PC-9 (cell line): ENCODE data around the gene OR2T10. TPM values are rescaled to one million over a fixed set of nuclear protein-coding genes. Genes with fewer than 3 reads are reported as not detected.

ENCODE experiments used
- BruUV-seq: library from RNA; stranded (reverse); fragments of 400-500 nt; replicated peaks from 2 replicates; lab custom pipeline; 2021; lab: Mats Ljungman, UMichigan
- CTCF ChIA-PET: fragments of 300-600 bp; sonication (Branson Sonifier 250); formaldehyde crosslinking; loops from one replicate; lab custom pipeline; 2022; ENCODE audit warnings: antibody characterized with exemption; lab: Charles Lee
- POLR2A ChIA-PET: fragments of 300-600 bp; sonication (Branson Sonifier 250); formaldehyde crosslinking; loops from one replicate; lab custom pipeline; 2022; ENCODE audit warnings: antibody characterized with exemption; ENCODE audit not compliant: unreplicated experiment; lab: Charles Lee
- DNase-seq, 2 experiments: peaks; one replicate each; pipeline versions ENCODE4 v3.0.0 to v3.0.0-alpha.2; 2015 to 2022; ENCODE audit warnings: mixed read lengths in 1 of 2
- H2AFZ ChIP-seq: fragments of 200-600 bp; sonication (generic); 2 replicates; pipeline ENCODE4 v1.8.1; 2017; ENCODE audit warnings: antibody characterized with exemption
- H3F3A ChIP-seq: fragments of 200-600 bp; sonication (generic); 2 replicates; pipeline ENCODE4 v1.8.1; 2017; ENCODE audit warnings: antibody characterized with exemption, mild to moderate bottlenecking, low read depth; ENCODE audit not compliant: insufficient read depth
- H3K27ac ChIP-seq: fragments of 200-600 bp; sonication (generic); 2 replicates; pipeline ENCODE4 v1.6.1; 2016; ENCODE audit warnings: mixed run types
- H3K27me3 ChIP-seq: fragments of 200-600 bp; sonication (generic); 2 replicates; pipeline ENCODE4 v1.6.1; 2016; ENCODE audit warnings: low read depth, mixed run types; ENCODE audit not compliant: insufficient read depth
- H3K36me3 ChIP-seq: fragments of 200-600 bp; sonication (generic); 2 replicates; pipeline ENCODE4 v1.6.1; 2016; ENCODE audit warnings: low read depth, mixed run types
- H3K4me1 ChIP-seq: fragments of 200-600 bp; sonication (generic); replicated peaks from 2 replicates; pipeline ENCODE4 v1.6.1; 2016; ENCODE audit warnings: mixed run types; ENCODE audit not compliant: insufficient read depth
- H3K4me2 ChIP-seq: fragments of 200-600 bp; sonication (generic); 2 replicates; pipeline ENCODE4 v1.6.1; 2017; ENCODE audit warnings: mixed run types
- H3K4me3 ChIP-seq: fragments of 200-600 bp; sonication (generic); 2 replicates; pipeline ENCODE4 v1.6.1; 2016; ENCODE audit warnings: mixed run types
- H3K79me2 ChIP-seq: fragments of 200-600 bp; sonication (generic); 2 replicates; pipeline ENCODE4 v1.6.1; 2017; ENCODE audit warnings: low read depth, mixed run types
- H3K9me2 ChIP-seq: fragments of 200-600 bp; sonication (generic); 2 replicates; pipeline ENCODE4 v1.8.1; 2017; ENCODE audit warnings: mild to moderate bottlenecking; ENCODE audit not compliant: insufficient read depth
- H3K9me3 ChIP-seq: fragments of 200-600 bp; sonication (generic); 2 replicates; pipeline ENCODE4 v1.8.1; 2016; ENCODE audit warnings: low read depth; ENCODE audit not compliant: insufficient read depth
- H4K20me1 ChIP-seq: fragments of 200-600 bp; sonication (generic); 2 replicates; pipeline ENCODE4 v1.8.1; 2017; ENCODE audit not compliant: insufficient read depth
- EZH2 ChIP-seq: fragments of 200-600 bp; sonication (generic); IDR thresholded peaks from 2 replicates; pipeline ENCODE4 v1.8.0; 2017; ENCODE audit warnings: antibody characterized with exemption, low read depth
- intact Hi-C: fragments of 100-400 bp; cut with micrococcal nuclease; formaldehyde crosslinking; loops from one replicate; pipeline ENCODE4 v1.10.0; 2022; ENCODE audit not compliant: unreplicated experiment
- total RNA-seq: library from RNA; stranded (reverse); gene quantifications from 2 replicates; pipeline ENCODE4 v1.2.3, GENCODE V29; 2021
- TF ChIP-seq, protein P1 (sequence below): fragments of 200-600 bp; sonication (generic); conservative IDR thresholded peaks from 2 replicates; pipeline ENCODE4 v1.6.1; 2017; ENCODE audit warnings: mixed run types, antibody characterized with exemption, mild to moderate bottlenecking, moderate library complexity

Gene OR2T10
- total RNA-seq, 1 experiment from 2014 or later: not detected

DNA sequence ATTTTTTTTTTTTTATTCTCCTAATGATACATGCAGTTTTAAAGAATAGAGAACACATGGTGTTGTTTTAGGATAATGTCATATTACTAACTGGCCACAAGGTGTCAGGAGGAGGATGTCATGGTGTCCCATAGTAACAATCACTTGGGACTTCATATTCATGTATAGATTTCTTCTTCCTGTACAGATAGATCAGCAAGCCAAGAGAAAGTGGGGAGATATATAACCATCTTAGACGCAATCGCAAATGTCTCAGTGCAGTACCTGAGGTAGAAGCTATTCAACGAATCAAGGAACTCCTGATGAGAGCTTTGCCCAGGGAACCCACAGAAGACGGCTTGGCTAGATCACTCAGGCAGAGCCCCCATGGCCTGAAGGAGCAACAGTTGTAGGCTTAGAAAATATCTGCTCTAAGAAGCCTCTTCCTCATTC lies 25.1 kb upstream of the OR2T10 start:
- no peak for DNase-seq
- no peaks in the 10 kb centered on the region for H4K20me1 ChIP-seq
- no peak overlapping the region for H3K4me3 ChIP-seq
- no peaks in the 10 kb centered on the region for H3F3A ChIP-seq
- no TSS peak for BruUV-seq
- no peaks in the 10 kb centered on the region for H3K79me2 ChIP-seq
- ChIA-PET POLR2A (no interaction called here), CTCF (no interaction called here)
- TF ChIP-seq EZH2: no peak
- TF ChIP-seq, protein P1, sequence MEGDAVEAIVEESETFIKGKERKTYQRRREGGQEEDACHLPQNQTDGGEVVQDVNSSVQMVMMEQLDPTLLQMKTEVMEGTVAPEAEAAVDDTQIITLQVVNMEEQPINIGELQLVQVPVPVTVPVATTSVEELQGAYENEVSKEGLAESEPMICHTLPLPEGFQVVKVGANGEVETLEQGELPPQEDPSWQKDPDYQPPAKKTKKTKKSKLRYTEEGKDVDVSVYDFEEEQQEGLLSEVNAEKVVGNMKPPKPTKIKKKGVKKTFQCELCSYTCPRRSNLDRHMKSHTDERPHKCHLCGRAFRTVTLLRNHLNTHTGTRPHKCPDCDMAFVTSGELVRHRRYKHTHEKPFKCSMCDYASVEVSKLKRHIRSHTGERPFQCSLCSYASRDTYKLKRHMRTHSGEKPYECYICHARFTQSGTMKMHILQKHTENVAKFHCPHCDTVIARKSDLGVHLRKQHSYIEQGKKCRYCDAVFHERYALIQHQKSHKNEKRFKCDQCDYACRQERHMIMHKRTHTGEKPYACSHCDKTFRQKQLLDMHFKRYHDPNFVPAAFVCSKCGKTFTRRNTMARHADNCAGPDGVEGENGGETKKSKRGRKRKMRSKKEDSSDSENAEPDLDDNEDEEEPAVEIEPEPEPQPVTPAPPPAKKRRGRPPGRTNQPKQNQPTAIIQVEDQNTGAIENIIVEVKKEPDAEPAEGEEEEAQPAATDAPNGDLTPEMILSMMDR: peak; percentile 70
- H3K4me1 ChIP-seq: no peaks in the 10 kb centered on the region
- H2AFZ ChIP-seq: no peak overlapping the region
- no peaks in the 10 kb centered on the region; the same call in 1 of the 2 replicates for H3K27me3 ChIP-seq
- H3K36me3 ChIP-seq: no peaks in the 10 kb centered on the region
- no peaks in the 10 kb centered on the region for H3K9me3 ChIP-seq
- no peak overlapping the region for H3K4me2 ChIP-seq
- no peaks in the 10 kb centered on the region for H3K9me2 ChIP-seq
- no peak overlapping the region for H3K27ac ChIP-seq
- intact Hi-C loops: loop anchor here (2.0 kb wide), 1 partner anchor 186 kb away; no protein-coding TSS in a partner anchor

DNA sequence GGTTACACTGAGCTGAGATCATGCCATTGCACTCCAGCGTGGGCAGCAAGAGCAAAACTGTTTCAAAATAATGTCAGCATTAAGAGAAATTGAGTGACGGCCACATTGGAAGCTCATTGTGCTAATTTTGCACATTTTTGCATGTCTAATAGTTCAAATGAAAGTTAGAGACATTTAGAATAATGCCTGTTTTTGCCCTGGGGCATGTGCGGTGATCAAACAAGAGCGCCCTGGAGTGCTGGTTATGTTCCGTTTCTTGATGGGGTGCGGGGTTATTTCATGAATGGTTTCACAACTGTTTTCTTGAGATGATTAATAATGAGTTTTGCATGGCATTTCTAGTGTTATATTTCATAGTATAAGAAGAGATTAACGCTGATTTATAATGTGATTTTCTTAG lies 24.3 kb upstream of the OR2T10 start:
- H3K4me2 ChIP-seq: no peak overlapping the region
- ChIA-PET POLR2A (no interaction called here), CTCF (no interaction called here)
- no peaks in the 10 kb centered on the region for H3F3A ChIP-seq
- no peaks in the 10 kb centered on the region; the same call in 1 of the 2 replicates for H3K27me3 ChIP-seq
- no peak overlapping the region for H3K4me3 ChIP-seq
- no peak overlapping the region for H2AFZ ChIP-seq
- no TSS peak for BruUV-seq
- no peaks in the 10 kb centered on the region for H4K20me1 ChIP-seq
- no peaks in the 10 kb centered on the region for H3K4me1 ChIP-seq
- no peaks in the 10 kb centered on the region for H3K9me3 ChIP-seq
- no peaks in the 10 kb centered on the region for H3K79me2 ChIP-seq
- H3K9me2 ChIP-seq: no peaks in the 10 kb centered on the region
- intact Hi-C loops: loop anchor here (2.0 kb wide), 1 partner anchor 187 kb away; no protein-coding TSS in a partner anchor
- H3K36me3 ChIP-seq: no peaks in the 10 kb centered on the region
- no peak for TF ChIP-seq EZH2
- TF ChIP-seq, protein P1: no peak
- DNase-seq: no peak
- no peak overlapping the region for H3K27ac ChIP-seq

DNA sequence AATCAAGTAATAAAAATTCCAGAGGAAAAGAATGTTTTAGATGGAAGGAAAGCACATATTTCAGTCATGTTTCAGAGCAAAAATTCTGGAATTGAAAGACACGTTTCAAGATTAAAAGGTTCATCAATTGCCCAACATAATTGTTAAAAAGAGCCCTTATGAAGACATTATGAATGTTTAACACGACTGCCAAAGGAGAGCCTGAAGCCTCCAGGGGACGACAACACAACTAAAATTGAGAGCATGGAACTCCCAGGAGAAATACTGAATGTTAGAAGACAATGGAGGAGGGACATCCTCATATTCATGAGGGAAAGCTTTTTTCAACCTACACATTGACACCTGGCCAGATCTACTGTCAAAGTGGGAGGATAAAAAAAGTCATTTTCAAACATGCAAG lies 21.4 kb upstream of the OR2T10 start:
- Histone ChIP-seq H3K27ac (no peak overlapping the region), H3F3A (no peaks in the 10 kb centered on the region), H3K9me2 (no peaks in the 10 kb centered on the region), H2AFZ (no peak overlapping the region), H3K79me2 (no peaks in the 10 kb centered on the region), H3K4me2 (no peak overlapping the region), H3K27me3 (no peaks in the 10 kb centered on the region), H3K9me3 (no peaks in the 10 kb centered on the region), H3K4me3 (no peak overlapping the region), H3K4me1 (no peaks in the 10 kb centered on the region), H4K20me1 (no peaks in the 10 kb centered on the region), H3K36me3 (no peaks in the 10 kb centered on the region)
- CTCF ChIA-PET: no interaction called here
- DNase-seq: no peak
- POLR2A ChIA-PET: no interaction called here
- no peak for TF ChIP-seq EZH2
- TF ChIP-seq, protein P1: no peak
- intact Hi-C loops: no loop called here
- BruUV-seq: no TSS peak
